C4-2B (cell line): ENCODE results near the gene CARMIL1.

Experiments used
- ZFX ChIP-seq: fragments of 450-650 bp; IDR thresholded peaks from 2 replicates; pipeline ENCODE4 v1.6.1; 2017
- TF ChIP-seq, protein P1 (sequence below): fragments of 450-650 bp; conservative IDR thresholded peaks from 2 replicates; pipeline ENCODE4 v1.5.1; 2017; ENCODE audit warnings: mild to moderate bottlenecking

DNA sequence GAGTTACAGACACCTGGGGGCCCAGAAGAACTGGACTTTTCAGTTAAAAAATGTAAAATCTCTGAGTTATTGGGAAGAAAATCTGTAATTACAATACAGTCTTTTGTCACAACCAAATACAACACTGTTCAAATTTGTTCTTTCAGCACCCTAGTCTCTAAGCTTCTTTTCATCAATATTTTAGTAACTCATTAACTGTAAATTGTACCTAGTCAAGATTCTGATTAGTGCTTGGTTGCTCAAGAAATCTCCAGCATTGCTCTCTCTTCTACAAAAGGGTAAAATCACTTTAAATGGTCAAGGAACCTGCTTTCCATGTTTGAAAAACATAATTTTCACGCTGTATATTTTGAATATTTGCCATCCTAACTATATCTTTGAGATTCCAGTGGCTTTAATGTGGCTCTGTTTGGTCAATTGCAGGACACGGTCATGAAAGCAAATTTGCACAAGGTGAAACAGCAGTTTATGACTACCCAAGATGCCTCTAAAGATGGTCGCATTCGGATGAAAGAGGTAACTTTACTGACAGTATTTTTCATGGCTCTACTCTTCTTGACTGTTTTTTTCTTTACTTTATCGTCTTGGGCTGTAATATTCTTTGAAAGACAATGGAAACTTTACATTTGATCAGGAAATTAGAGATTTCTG lies 382.1 kb downstream of the CARMIL1 start:
- TF ChIP-seq, protein P1, sequence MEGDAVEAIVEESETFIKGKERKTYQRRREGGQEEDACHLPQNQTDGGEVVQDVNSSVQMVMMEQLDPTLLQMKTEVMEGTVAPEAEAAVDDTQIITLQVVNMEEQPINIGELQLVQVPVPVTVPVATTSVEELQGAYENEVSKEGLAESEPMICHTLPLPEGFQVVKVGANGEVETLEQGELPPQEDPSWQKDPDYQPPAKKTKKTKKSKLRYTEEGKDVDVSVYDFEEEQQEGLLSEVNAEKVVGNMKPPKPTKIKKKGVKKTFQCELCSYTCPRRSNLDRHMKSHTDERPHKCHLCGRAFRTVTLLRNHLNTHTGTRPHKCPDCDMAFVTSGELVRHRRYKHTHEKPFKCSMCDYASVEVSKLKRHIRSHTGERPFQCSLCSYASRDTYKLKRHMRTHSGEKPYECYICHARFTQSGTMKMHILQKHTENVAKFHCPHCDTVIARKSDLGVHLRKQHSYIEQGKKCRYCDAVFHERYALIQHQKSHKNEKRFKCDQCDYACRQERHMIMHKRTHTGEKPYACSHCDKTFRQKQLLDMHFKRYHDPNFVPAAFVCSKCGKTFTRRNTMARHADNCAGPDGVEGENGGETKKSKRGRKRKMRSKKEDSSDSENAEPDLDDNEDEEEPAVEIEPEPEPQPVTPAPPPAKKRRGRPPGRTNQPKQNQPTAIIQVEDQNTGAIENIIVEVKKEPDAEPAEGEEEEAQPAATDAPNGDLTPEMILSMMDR, result no peak
- TF ChIP-seq ZFX, result no peak
